C4-2B (cell line): ENCODE measurements around the gene TSFM.

Experiments
- H3K27ac ChIP-seq: fragments of 450-650 bp; 2 replicates; pipeline ENCODE4 v1.5.1; 2017
- CTCF ChIP-seq: fragments of 450-650 bp; conservative IDR thresholded peaks from 2 replicates; pipeline ENCODE4 v1.5.1; 2017; ENCODE audit warnings: mild to moderate bottlenecking
- ZFX ChIP-seq: fragments of 450-650 bp; IDR thresholded peaks from 2 replicates; pipeline ENCODE4 v1.6.1; 2017

TSFM gene

DNA sequence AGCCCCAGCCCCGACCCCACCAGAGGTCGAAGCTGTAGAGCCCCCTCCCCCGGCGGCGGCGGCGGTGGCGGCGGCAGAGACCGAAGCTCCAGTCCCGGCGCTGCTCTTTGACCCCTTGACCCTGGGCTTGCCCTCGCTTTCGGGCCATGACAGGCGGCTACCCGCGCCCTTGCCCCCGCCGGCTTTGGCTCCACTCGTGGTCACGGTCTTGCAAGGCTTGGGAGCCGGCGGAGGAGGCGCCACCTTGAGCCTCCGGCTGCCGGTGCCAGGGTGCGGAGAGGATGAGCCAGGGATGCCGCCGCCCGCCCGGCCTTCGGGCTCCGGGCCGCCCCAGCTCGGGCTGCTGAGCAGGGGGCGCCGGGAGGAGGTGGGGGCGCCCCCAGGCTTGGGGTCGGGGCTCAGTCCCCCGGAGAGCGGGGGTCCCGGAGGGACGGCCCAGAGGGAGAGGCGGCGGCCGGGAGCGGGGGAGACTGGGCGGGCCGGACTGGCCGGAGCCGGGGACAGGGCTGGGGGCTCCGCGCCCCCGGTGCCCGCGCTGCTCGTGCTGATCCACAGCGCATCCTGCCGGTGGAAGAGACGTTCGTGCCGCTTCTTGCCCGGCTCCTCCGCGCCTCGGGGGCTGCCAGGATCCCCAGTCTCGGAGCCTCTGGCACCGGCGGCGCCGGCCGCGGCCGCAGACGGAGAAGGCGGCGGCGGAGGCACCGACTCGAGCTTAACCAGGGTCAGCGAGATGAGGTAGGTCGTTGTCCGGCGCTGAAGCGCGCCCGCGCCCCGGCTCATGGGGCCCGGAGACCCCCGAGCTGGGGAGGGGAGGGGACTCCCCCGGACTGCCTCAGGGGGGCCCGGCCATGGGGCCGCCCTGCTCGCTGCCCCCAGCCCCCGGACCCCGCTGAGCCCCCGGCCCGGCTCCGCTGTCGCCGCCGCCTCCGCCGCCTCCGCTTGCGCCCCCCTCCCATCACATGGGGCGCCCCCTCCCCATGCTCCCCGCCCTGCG, 44.8 kb upstream of the TSFM start:
- H3K27ac ChIP-seq, result no peak overlapping the region
- TF ChIP-seq CTCF, result no peak; the same call in 1 of the 2 replicates
- TF ChIP-seq ZFX, result no peak

- no peak within 1 kb of the TSS for H3K27ac ChIP-seq
- TF ChIP-seq ZFX (no peak), CTCF (no peak)
Measured at GRCh38 chr12:57738661-57739237, 43.8 kb upstream of the TSFM start, which contains the start of gene AGAP2. Gene AGAP2 (minus strand): TSS chr12:57738742. CDS start chr12:57738246, 496 bp downstream.

- no peak overlapping the region for H3K27ac ChIP-seq
- TF ChIP-seq ZFX, result no peak
- TF ChIP-seq CTCF, result no peak
Measured at GRCh38 chr12:57739387-57739786, 43.2 kb upstream of the TSFM start.

DNA sequence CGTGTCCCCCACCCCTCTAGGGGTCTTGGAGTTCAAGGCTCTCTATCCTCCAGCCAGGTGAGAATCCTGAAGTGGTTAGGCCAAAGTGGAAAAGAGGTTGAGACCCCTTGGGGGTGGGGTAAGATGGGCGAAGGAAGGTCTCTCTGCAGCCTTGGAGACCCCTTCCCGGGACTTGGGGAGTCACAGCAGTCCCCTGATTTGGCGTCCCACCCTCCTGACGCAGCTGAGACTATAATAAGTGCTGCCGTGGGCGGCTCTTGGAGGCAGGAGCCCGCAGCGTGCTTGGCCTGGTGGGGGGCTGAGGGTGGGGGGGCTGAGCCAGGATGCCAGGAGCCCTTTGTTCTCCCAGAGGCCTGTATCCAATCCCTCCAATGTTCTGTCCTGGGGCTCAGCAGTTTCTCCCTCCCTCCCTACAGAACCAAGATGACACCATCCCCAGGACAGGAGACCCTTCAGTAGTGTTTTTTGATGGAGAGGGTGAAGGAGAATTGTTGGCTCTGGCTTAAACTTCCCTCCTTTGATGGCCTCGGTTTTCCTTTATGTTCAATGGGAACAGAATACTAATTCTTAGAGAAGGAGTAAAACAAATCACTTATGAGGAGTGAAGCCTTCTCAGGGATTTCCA, 42.6 kb upstream of the TSFM start:
- H3K27ac ChIP-seq, result no peak overlapping the region
- no peak for TF ChIP-seq CTCF
- no peak for TF ChIP-seq ZFX

DNA sequence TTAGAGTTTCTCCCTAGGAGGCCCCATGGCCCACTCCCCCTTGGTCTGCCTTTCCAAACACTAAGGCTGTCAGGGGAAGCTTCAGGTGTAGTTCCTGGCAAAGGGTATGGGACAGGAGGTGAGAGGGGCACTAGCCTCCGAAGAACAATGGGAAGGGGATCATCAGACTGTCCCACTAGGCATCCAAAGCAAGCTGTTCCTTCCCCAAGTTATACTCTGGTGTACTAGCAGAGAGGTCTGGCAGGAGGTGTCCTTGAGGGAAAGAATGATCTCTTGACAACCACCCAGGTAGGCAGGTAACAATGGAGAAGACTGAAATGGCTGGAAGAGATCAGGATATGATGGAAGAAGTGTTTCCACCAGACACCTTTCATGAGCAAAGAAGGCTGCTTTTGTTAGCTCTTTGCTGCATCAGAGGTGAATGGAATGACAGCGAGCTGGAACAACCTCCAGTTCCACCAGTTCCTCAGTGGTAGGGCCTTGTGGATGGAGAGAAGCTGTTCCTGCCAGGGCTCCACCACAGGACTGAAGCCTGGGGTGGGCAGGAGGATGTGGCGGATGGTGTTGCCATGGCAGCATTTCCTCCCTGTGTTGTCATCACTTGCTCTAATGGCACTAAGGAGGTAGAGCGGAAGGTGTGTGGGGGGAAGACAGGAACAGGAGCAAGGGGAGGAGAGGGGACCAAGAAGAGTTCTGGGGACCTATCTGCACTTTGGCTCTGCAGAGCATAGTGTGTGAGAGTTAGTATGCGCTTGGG, 41.8 kb upstream of the TSFM start:
- no peak overlapping the region for H3K27ac ChIP-seq
- TF ChIP-seq CTCF, result no peak
- TF ChIP-seq ZFX, result no peak

GRCh38 chr12:57741413-57741789, 41.2 kb upstream of the TSFM start:
- H3K27ac ChIP-seq, result no peak overlapping the region
- no peak for TF ChIP-seq ZFX
- TF ChIP-seq CTCF, result no peak
